GM20431 (cell line): ENCODE results near the gene TPPP3.

Source experiments
- in situ Hi-C: fragments of 300-500 bp; cut with MseI, MboI; formaldehyde crosslinking; loops from one replicate; pipeline ENCODE4 v1.15.0; 2020; ENCODE audit warnings: low sequenced_read_pairs; ENCODE audit not compliant: unreplicated experiment

Gene TPPP3

GRCh38 chr16:67393111-67393787 lies at the start of gene TPPP3:
TPPP3 (minus strand) TSS chr16:67393498; CDS start chr16:67391111, 2,387 bp downstream.
- in situ Hi-C loops: no loop called here

DNA sequence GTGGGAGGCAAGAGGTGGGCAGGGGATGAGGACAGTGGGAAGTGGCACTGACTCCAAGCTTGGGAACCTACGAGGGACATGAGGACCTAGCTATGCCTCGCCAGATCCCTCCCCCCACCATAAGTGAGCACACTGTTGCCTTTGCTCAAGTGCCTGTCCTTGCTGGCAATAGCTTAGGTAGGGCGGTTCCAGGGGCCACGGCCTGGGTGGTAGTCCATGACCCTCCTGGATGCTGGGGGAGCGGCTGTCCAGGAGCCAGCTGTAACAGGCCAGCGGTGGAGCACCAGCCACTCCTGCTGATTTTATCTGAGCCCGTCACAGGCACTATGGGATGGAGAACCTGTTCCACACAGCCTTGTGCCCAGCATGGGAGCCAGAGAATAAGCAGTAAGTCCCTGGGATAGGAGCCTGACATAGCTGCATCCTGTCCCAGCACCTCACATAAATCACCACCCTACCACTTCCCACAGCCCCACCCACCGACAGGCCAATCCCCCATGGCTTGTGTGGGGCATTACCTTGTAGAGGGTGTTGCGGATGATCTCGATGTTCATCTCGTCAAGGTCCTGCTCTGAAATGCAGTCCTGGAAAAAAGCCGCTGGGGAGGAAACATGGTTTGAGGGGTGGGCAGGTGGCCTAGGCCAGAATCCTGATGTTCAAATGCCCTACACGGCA lies 49.4 kb upstream of the TPPP3 start:
- in situ Hi-C loops: no loop called here

DNA sequence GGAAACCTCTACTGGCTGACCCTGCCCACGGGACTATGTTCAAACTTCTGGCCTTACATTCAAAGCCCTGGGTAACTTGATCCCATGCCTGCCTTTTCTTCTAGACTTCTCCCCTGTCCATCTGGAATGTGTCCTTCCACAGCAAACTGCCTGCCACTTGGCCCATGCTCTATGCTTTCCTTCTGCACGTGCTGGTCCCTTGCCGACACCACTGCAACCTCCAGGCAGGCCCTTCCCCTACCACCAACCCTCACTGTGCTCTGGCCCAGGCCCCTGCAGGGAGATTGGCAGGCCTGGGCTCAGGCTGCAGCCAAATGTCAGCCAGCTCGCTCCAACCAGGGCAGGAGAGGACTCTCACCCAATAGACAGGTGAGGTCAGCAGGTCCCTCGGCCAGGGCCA lies 48.6 kb upstream of the TPPP3 start:
- in situ Hi-C loops: no loop called here

GRCh38 chr16:67441271-67441753 lies 48.0 kb upstream of the TPPP3 start:
- in situ Hi-C loops: no loop called here

DNA sequence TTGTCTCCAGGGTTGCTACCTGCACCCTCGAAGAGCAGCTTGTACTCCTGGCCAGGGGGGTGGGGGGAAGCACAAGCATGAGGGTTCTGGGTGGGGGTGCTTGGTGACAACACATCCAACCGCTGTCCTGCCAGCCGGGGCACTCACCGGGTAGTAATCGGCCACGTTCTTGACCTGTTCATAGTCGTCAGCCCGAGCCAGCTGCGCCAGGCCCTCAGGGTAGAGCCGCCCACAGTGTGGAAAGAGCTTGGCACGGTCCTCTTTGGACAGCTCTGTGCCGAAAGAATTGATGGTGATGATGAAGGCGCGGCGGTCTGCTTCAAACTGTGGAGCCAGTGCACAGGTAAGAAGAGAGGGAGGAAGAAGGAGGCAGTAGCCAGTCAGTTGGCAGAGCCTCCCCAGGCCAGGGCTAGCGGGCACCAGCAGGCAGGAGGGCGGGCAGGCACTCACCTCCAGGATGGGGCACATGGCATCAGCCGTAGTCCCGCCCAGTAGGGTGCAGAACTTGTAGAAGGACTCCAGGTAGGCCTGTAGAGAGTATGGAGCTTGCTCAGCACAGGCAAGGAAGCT lies 45.6 kb upstream of the TPPP3 start:
- in situ Hi-C loops: no loop called here

GRCh38 chr16:67438098-67438791 lies 44.9 kb upstream of the TPPP3 start:
- in situ Hi-C loops: no loop called here

- in situ Hi-C loops: no loop called here
Observed at GRCh38 chr16:67437513-67437912, 44.2 kb upstream of the TPPP3 start.

GRCh38 chr16:67436640-67437193 lies 43.4 kb upstream of the TPPP3 start:
- in situ Hi-C loops: no loop called here

DNA sequence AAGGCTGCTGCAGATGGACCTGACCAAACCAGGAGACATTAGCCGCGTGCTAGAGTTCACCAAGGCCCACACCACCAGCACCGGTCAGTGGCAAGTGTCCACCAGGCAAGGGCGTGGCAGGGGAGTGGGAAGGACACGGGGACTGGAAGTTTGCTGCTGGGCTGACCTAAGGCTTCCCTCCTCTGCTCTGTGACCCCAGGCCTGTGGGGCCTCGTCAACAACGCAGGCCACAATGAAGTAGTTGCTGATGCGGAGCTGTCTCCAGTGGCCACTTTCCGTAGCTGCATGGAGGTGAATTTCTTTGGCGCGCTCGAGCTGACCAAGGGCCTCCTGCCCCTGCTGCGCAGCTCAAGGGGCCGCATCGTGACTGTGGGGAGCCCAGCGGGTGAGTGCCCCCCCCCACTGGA lies 42.5 kb upstream of the TPPP3 start:
- in situ Hi-C loops: no loop called here

- in situ Hi-C loops: no loop called here
Observed at GRCh38 chr16:67433131-67433719, 39.9 kb upstream of the TPPP3 start.

GRCh38 chr16:67432506-67432890 lies 39.2 kb upstream of the TPPP3 start:
- in situ Hi-C loops: no loop called here

- in situ Hi-C loops: no loop called here
Observed at GRCh38 chr16:67431775-67432505, 38.6 kb upstream of the TPPP3 start.

DNA sequence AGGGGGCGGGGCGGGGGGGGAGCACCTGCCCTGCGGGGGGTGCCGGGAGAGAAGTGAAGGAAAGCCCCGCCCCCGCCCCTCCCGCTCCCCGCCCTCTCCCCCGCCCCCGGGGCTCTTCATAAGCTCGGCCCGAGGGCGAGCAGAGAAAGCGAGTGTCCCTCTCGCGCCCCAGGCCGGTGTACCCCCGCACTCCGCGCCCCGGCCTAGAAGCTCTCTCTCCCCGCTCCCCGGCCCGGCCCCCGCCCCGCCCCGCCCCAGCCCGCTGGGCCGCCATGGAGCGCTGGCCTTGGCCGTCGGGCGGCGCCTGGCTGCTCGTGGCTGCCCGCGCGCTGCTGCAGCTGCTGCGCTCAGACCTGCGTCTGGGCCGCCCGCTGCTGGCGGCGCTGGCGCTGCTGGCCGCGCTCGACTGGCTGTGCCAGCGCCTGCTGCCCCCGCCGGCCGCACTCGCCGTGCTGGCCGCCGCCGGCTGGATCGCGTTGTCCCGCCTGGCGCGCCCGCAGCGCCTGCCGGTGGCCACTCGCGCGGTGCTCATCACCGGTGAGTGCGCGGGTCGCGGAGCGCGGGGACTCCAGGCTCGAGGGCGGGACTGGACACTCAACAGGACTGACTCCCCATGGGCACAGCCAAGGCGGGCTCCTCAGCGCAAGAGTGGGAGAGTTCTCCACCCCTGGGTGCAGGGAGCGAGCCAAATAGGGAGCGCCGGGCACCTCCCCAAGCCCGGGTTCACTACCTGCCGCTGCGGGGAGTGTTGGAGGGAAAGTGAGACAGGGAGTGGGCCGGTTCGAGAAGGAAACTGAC lies 37.9 kb upstream of the TPPP3 start, which contains the start of gene HSD11B2:
Gene HSD11B2, plus strand, starts transcription at position 145 of the 798 bp plus-strand sequence. Its CDS starts 128 bp downstream, at position 273.
- in situ Hi-C loops: no loop called here

DNA sequence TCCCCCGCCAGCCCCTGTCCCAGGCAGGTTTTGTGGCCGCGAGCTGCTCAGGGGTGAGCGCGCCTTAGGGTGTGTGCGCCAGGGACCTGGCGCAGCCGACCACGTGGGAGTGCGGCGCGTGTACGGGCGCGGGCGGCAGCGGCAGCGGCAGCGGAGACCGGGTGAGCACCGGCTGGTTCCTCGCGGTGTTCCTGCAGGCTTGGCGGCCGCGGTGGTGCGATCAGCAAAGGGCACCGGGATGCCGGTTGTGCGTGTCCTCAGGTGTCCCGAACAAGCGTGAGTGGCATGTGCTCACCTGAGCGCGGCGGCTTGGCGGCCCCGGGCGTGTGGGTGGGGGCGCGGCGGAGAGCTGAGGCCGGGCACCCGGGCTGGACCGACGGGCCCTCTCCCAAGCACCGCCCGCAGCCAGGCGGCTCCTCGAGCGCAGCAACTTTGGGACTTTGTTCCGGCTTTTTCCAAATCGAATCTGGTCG lies 37.2 kb upstream of the TPPP3 start:
- in situ Hi-C loops: no loop called here

- in situ Hi-C loops: no loop called here
Observed at GRCh38 chr16:67429799-67430503, 36.7 kb upstream of the TPPP3 start.

DNA sequence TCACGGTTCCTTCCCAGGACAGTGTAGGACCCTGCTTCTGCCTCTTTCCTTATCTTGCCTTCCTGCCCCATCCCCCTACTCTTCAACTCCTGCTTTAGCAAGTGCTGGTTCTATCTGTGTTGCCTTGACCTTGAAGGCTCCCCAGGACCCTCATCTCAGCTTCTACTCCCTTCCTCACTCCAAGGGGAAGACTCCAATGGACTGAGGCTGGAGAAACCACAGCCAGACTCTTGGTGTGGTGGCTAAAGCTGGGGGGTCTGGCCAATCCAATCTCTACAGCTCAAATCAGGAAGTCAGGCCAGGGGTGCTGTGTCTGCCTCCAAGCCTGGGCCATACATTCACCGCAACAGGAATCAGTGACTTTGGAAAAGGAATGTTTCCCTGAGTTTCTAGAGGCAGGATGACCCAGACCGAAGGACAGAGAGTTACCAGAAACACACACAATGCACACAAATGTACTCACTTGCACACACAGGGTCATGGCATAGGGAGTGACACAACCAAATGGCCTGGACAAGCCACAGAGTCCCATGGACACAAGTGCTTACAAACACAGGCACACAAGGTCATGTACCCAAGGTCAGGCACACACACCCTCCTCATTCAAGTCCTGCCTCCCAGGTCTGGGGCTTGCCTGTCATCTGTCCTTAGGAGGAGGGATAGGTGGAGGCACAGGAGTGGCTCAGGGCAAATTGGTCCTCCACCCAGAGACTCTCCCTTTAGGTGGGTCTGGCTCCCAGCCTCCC lies 35.9 kb upstream of the TPPP3 start:
- in situ Hi-C loops: no loop called here

- in situ Hi-C loops: no loop called here
Observed at GRCh38 chr16:67428146-67428731, 34.9 kb upstream of the TPPP3 start.
